ENCODE measurements around the gene STAT1.
"Not testable (repeated sequence)": the region's sequence is repeated elsewhere in the genome, so short reads cannot be mapped to it uniquely, and the experiment has no call there.

The STAT1 gene

DNA sequence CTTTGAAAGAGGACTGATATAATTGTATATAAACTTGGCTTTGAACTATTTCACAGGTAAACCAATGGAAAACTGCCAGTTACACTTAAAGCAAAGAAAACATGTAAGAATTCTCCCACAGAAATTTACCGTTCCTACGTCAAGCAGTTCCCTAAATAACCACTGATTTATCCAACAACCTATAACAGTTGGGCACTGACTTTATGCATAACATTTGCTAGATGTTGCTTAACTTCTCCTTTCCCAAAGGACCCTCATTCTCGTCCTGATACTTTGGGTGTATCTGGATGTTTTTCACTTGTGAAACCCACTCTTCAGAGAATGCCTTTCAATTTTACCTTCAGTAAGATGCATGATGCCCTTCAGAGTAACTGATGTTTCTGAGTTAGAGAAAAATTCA is 43.8 kb downstream of the STAT1 start:
- TF ChIP-seq, protein P1, sequence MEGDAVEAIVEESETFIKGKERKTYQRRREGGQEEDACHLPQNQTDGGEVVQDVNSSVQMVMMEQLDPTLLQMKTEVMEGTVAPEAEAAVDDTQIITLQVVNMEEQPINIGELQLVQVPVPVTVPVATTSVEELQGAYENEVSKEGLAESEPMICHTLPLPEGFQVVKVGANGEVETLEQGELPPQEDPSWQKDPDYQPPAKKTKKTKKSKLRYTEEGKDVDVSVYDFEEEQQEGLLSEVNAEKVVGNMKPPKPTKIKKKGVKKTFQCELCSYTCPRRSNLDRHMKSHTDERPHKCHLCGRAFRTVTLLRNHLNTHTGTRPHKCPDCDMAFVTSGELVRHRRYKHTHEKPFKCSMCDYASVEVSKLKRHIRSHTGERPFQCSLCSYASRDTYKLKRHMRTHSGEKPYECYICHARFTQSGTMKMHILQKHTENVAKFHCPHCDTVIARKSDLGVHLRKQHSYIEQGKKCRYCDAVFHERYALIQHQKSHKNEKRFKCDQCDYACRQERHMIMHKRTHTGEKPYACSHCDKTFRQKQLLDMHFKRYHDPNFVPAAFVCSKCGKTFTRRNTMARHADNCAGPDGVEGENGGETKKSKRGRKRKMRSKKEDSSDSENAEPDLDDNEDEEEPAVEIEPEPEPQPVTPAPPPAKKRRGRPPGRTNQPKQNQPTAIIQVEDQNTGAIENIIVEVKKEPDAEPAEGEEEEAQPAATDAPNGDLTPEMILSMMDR (IDR thresholded peaks at IDR 0.05; ENCODE audit: control insufficient read depth, insufficient read depth, low read depth, low read length, missing control alignments): no peak
- no peak for DNase-seq (ENCODE audit: low read depth)
- H3K4me3 ChIP-seq (ENCODE audit: control insufficient read depth, low read depth, low read length): no peak overlapping the region

DNA sequence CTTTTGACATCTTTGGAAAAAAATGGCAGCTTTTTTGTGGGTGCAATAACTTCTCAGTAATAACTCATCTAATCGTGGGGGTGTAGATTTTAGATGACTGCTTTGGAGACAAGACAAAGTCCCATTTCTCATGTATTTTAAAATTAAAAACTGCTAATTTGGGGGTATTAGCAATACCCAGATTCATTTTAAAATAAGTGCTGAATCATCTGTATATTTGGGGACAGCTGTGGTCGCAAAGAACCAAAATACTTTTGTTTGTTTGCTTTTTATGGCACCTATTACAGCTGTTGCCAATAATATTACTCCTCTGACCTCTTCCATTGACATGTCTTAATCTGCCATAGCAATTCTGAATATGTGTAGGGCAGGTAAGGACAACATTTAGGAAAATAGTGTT is 45.4 kb downstream of the STAT1 start:
- no peak overlapping the region for H3K4me3 ChIP-seq (ENCODE audit: control insufficient read depth, low read depth, low read length)
- TF ChIP-seq, protein P1 (IDR thresholded peaks at IDR 0.05; ENCODE audit: control insufficient read depth, insufficient read depth, low read depth, low read length, missing control alignments): no peak
- DNase-seq (ENCODE audit: low read depth): no peak

DNA sequence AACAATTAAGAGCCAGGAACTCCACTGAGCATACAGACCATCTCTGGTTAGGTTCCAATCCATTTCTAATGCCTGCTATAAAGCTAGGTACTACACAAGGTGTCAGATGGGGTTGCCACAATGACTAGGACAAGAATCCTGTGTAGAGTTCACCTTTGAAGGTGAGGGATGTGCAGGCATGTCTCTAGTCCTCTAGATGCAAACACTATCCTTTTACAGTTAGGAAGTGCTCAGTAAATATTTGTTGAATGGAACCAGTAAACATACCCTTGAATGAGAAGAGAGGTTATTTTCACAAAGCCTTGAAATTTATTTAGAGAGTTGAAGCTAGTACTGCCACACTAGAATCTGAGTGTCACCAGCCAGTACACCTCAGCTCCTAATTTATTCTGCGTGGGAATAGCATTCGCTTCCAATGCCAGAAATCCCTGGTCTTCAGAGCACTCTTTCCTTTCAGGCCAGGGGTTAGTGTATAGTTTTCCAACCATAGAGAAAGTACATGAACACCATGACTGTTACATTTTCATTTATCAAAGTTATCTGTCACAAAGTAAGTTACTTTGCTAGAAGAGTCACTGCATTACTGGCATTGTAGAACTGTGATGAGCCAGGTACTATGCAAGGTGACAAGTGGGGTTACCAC is 48.3 kb downstream of the STAT1 start:
- no peak overlapping the region for H3K4me3 ChIP-seq (ENCODE audit: control insufficient read depth, low read depth, low read length)
- DNase-seq (ENCODE audit: low read depth): no peak
- TF ChIP-seq, protein P1 (IDR thresholded peaks at IDR 0.05; ENCODE audit: control insufficient read depth, insufficient read depth, low read depth, low read length, missing control alignments): no peak

DNA sequence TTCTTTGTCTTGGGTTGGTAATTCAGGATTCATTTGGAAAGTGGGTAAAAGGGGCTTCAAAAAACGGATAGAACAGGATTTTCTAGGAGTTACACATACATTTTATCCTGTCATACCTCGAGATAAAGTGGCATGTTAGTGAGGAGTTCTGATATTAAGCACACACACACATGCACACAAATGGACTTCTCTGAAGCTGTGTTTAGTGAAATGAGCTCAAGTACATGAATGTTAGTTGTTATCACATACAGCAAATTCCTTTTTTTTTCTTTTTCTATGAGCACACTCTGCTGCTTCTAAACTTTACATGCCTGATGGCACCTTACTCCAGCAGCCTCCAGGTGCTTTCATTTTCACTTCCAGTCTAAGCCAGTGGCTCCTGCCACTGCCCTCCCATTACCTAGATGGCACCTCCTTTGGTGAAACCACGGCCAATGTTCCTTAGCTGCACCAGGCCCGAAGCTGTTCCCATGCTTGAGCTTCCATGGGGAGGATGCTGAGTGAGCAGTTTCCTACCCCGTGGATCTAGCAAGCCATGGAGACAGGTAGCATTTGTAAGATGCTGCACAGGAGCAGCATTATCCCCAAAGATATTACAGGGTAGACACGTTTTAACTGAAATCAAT is 49.7 kb downstream of the STAT1 start:
- DNase-seq (ENCODE audit: low read depth): no peak
- TF ChIP-seq, protein P1 (IDR thresholded peaks at IDR 0.05; ENCODE audit: control insufficient read depth, insufficient read depth, low read depth, low read length, missing control alignments): no peak
- H3K4me3 ChIP-seq (ENCODE audit: control insufficient read depth, low read depth, low read length): no peak overlapping the region

DNA sequence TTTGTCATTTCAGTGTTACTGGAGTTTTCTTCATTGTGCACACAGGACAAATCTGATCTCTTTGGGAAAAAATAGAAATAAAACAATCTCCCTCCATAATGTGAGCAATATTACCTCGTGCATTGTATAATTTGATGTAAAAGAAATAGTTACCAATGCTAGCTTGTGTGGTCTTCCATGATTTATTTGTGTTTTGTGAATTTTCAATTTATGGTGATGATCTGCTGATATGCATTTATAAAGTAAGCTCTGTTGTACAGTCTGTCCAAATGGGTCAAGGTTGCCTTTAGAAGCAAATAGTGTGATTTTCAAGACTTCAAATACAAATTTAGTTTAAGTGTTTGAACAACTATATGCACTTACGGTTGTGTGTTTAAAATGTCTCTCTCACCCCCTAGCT is 50.9 kb downstream of the STAT1 start:
- H3K4me3 ChIP-seq (ENCODE audit: control insufficient read depth, low read depth, low read length): no peak overlapping the region
- TF ChIP-seq, protein P1 (IDR thresholded peaks at IDR 0.05; ENCODE audit: control insufficient read depth, insufficient read depth, low read depth, low read length, missing control alignments): no peak

DNA sequence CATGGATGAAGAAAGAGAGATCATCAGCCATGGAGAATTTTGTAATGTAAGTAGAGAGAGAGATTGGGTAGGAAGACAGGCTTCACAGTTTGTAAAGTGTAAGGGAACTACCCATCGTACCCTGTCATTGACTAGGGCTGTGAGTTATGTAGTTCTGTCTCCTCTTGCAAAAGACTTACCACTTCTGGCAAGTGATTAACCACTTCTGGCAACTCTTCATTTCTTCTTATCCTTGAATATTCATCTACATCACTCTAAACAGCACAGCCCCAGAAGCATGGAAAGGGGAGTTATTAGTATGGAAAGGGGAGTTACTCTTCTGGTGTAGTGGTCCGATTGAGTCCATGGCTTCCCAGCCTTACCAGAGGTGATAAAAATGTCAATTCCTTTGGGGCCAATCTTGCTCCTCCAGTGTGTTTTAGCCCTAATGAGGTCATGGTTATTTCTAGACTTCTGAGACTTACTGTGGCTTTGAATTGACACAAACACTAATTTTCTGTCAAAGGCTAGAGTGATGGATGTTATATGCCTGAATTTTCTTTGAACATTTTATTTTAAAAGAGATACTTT is 52.0 kb downstream of the STAT1 start:
- TF ChIP-seq, protein P1 (IDR thresholded peaks at IDR 0.05; ENCODE audit: control insufficient read depth, insufficient read depth, low read depth, low read length, missing control alignments): no peak
- H3K4me3 ChIP-seq (ENCODE audit: control insufficient read depth, low read depth, low read length): no peak overlapping the region
- DNase-seq (ENCODE audit: low read depth): no peak

More for the DNA sequence above, 50.9 kb downstream of the STAT1 start:
- DNase-seq (ENCODE audit: low read depth): no peak

DNA sequence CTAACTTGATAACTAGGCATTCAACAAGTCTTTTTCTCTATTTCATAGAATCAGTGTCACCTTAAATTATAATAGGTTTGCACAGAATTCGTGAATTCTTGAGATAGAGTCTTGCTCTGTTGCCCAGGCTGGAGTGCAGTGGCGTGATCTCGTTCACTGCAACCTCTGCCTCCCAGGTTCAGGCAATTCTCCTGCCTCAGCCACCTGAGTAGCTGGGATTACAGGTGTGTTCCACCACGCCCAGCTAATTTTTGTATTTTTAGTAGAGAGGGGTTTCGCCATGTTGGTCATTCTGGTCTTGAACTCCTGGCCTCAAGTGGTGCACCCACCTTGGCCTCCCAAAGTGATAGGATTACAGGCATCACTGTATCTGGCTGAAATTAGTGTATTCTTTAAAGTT is 52.9 kb downstream of the STAT1 start:
- DNase-seq (ENCODE audit: low read depth); H3K4me3 ChIP-seq (ENCODE audit: control insufficient read depth, low read depth, low read length): not testable (repeated sequence)
